ENCODE measurements around the gene MYOM3. TPM values are rescaled to one million over a fixed set of nuclear protein-coding genes. Genes with fewer than 3 reads are reported as not detected.

MYOM3 gene
- total and polyA plus RNA-seq, 2 of the 13 experiments (the other 11 are each of a cell fraction or from before 2014, with no cell fraction given): 5.8 to 15.3 TPM

DNA sequence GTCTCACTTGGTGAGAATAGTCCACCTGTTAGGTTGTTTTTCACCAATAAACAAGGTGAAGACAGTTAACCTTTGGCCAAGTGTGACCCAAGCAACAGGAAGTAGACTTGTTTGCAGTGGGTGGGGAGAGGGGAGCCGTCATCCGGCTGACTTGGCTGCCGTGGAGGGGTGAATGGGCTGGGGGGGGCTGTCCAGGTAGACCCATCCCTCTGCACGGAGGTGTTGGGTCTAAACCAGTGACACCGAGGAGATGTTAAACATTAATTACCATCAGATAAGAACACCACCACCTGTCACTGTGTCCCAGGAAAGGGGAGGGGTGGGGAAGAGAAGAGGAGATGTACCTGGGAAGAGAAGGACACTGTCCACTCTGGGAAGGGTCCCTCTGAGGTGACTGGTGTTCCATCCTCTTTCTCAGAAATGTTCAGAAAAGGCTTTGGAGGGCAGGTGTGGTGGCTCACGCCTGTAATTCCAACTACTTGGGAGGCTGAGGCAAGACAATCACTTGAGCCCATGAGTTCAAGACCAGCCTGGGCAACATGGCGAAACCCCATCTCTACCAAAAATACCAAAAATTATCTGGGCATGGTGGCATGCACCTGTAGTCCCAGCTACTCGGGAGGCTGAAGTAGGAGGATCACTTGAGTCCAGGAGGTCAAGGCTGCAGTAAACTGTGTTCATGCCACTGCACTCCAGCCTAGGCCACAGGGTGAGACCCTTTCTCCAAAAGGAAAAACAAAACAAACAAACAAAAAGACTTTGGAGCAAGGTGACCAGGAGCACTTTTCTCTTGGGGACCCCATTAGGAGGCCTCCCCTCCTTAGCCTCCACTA lies 6.7 kb upstream of the MYOM3 start (continued):
- TF ChIP-seq CENPBD1 (CRISPR knock-in tag; IDR thresholded peaks at IDR 0.05; ENCODE audit: borderline replicate concordance, low read depth) (no peak), RCOR2 (CRISPR knock-in tag; IDR thresholded peaks at IDR 0.05) (no peak), ZNF614 (CRISPR knock-in tag; IDR thresholded peaks at IDR 0.05; ENCODE audit: borderline replicate concordance) (peak; percentile 66; the same call in 1 of the 2 replicates), ZNF841 (CRISPR knock-in tag; IDR thresholded peaks at IDR 0.05; ENCODE audit: borderline replicate concordance) (no peak), ZNF790 (CRISPR knock-in tag; IDR thresholded peaks at IDR 0.05; ENCODE audit: borderline replicate concordance) (no peak), TP53 (CRISPR knock-in tag; conservative IDR thresholded peaks at IDR 0.05) (no peak), EEA1 (CRISPR knock-in tag; IDR thresholded peaks at IDR 0.05; ENCODE audit: borderline replicate concordance) (no peak), ONECUT2 (CRISPR knock-in tag; IDR thresholded peaks at IDR 0.05) (no peak), CBFB (CRISPR knock-in tag; IDR thresholded peaks at IDR 0.05) (no peak), ZNF253 (CRISPR knock-in tag; IDR thresholded peaks at IDR 0.05; ENCODE audit: borderline replicate concordance) (no peak), ZNF124 (CRISPR knock-in tag; IDR thresholded peaks at IDR 0.05) (no peak), SMYD3 (CRISPR knock-in tag; IDR thresholded peaks at IDR 0.05) (no peak), TMF1 (CRISPR knock-in tag; IDR thresholded peaks at IDR 0.05; ENCODE audit: low read depth) (no peak), ZNF496 (CRISPR knock-in tag; IDR thresholded peaks at IDR 0.05; ENCODE audit: insufficient replicate concordance) (no peak), ARNT (IDR thresholded peaks at IDR 0.05) (no peak), PAF1 (CRISPR knock-in tag; IDR thresholded peaks at IDR 0.05) (no peak), ZNF354B (CRISPR knock-in tag; IDR thresholded peaks at IDR 0.05) (no peak), ISX (CRISPR knock-in tag; conservative IDR thresholded peaks at IDR 0.05) (no peak), ZNF891 (CRISPR knock-in tag; IDR thresholded peaks at IDR 0.05) (no peak), MLLT10 (CRISPR knock-in tag; IDR thresholded peaks at IDR 0.05) (no peak), SNAI1 (CRISPR knock-in tag; IDR thresholded peaks at IDR 0.05; ENCODE audit: borderline replicate concordance) (no peak), GZF1 (CRISPR knock-in tag; IDR thresholded peaks at IDR 0.05) (no peak), ZSCAN31 (CRISPR knock-in tag; IDR thresholded peaks at IDR 0.05; ENCODE audit: low read depth) (no peak), RNF219 (CRISPR knock-in tag; IDR thresholded peaks at IDR 0.05) (no peak), NR2C2 (CRISPR knock-in tag; IDR thresholded peaks at IDR 0.05; ENCODE audit: borderline replicate concordance) (peak; percentile 35; the same call in 1 of the 2 replicates), ZNF550 (CRISPR knock-in tag; IDR thresholded peaks at IDR 0.05; ENCODE audit: borderline replicate concordance) (no peak)
- TF ChIP-seq, protein P1, sequence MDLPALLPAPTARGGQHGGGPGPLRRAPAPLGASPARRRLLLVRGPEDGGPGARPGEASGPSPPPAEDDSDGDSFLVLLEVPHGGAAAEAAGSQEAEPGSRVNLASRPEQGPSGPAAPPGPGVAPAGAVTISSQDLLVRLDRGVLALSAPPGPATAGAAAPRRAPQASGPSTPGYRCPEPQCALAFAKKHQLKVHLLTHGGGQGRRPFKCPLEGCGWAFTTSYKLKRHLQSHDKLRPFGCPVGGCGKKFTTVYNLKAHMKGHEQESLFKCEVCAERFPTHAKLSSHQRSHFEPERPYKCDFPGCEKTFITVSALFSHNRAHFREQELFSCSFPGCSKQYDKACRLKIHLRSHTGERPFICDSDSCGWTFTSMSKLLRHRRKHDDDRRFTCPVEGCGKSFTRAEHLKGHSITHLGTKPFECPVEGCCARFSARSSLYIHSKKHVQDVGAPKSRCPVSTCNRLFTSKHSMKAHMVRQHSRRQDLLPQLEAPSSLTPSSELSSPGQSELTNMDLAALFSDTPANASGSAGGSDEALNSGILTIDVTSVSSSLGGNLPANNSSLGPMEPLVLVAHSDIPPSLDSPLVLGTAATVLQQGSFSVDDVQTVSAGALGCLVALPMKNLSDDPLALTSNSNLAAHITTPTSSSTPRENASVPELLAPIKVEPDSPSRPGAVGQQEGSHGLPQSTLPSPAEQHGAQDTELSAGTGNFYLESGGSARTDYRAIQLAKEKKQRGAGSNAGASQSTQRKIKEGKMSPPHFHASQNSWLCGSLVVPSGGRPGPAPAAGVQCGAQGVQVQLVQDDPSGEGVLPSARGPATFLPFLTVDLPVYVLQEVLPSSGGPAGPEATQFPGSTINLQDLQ (CRISPR knock-in tag; IDR thresholded peaks at IDR 0.05): no peak

All from HepG2 (cell line).